ENCODE results near the gene HACD2.

The HACD2 gene

DNA sequence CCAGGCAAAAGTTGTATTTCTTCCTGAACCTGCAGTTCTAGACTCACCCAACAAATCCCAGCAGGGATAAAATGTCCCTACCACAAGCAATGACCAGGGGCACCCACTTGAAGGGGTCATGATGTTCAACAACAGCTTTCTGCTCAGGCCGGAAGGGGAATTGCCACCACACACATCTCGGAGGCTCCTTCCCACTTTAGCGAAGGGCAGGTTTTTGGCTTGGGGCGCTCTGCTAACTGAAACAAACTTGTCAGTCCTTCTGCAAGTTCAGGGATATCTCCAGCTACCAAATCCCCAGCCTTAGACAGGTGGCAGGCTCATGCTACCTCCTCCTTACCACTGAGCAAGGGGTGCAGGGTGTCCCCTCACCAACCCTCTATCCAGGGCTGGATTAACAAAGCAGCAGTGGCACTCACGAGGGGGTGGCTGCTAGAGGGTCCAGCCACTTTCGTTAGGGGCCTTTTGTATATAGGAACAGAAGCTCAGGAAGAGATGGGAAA is 138.2 kb downstream of the HACD2 start:
- DNase-seq (ENCODE audit: low spot score), result no peak

DNA sequence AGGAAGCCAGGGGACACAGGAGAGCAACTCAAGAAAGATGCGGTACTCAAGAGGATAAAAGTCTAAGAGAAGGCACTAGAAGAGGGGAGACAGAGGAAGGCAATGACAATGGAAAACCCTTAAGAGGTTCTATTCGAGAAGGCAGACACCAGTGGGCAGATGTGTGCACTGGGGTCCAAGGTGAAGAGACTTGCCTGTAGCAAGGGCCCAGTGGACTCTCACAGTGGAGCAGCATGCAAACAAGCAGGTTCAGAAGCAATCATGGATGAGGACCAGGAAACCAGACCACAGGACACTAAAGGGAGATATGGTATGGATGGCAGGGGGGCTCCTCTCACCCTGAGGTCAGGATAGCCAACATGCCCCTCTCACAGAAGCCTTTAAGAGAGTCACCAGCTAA is 138.6 kb downstream of the HACD2 start:
- no peak for DNase-seq (ENCODE audit: low spot score)

DNA sequence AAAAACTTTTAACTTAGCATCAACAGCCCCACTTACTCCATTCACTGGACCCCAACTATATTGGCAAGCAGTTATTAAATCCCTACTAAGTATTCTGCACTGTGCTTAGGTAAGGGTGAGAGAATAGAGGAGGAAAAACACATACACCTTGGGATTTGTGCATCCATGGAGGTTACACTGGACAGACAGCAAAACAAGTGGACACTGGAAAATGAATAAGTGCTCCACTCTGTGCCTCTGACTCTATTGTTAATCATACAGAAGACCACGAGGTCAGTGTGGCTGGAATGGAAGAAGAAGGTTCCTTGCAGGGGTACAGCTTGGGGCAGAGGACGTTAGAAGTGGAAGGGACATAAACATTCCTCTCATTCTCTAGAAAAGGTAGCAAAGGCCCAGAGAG is 139.2 kb downstream of the HACD2 start:
- DNase-seq (ENCODE audit: low spot score), result no peak

DNA sequence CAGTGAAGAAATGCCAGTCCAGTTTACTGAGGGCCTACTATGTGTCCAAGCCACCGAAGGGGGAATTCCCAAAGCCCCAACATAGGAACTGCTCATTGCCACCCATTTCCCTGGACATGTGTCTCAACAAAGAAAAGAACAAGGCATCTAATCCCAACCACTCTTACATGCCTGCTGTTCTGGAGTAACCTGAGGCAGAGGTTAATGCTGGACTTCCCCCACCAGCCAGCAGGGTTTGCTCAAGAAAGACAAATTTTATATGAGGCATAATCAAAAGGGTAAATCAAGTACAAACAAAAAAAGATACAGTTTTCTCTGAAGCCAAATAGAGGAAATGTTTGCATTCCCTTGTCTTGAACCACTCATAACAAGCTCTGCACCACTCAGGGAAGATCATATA is 140.1 kb downstream of the HACD2 start:
- DNase-seq (ENCODE audit: low spot score), result no peak

DNA sequence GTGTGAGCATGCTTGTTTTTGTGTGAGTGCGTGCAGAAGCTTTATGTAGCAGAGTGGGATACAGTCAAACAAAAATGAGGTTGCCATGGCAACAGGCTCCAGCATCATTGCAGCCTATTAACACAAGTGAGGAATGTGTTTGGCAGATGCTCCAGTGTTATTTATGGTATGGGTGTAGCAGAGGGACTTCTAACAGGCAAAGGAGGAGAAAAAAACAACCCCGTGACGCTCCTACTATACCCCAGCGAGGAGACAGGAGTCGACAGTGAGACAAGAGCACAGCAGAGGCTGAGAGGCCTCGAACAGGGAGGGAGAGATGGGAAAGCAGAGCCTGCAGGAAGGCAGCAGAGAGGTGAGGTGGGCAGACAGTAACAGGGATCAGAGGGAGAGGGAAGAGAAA is 140.8 kb downstream of the HACD2 start:
- peak; percentile 89 for DNase-seq (ENCODE audit: low spot score)

DNA sequence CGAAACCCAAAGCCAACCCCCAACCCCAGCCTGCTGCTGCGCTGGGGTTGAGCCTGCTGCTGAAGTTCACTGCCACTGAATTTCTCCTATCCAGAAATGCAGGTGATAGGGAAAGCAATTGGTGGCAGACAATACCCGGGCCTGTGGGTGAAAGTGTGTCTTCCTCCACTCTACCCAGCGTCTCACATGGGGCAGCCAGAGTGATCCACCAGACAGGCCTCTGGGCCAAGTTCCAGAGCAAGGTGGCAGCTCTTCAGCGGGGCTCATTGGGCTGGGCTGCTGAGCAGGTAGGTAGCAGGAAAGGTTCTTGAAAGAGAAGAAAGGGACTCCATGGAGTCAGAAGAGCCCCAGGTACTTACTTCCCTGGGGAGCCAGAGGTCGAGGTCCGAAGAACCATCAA is 141.9 kb downstream of the HACD2 start:
- DNase-seq (ENCODE audit: low spot score), result no peak

DNA sequence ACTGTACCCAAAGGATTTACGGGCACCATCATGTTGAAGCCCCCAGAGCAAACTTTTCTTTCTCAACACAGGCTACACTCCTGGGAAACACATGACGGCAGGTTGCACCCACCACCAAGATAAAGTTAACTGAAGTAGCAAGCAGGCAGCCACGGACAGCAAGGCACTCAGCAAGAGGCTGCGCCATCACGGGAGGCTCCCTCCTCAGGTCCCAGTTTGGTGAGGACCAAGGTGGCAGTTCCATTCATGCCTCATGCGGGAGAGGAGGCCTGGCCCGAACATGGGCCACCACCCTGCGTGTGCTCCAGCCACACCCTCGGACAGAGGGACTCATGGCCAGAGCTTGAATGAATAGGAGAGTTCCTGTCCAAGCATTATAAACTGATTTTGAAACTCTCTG is 142.7 kb downstream of the HACD2 start:
- DNase-seq (ENCODE audit: low spot score), result no peak
